AG20443 (cell line): Measurements from ENCODE around the gene PRG3.
"Not testable (repeated sequence)": the region's sequence is repeated elsewhere in the genome, so short reads cannot be mapped to it uniquely, and the experiment has no call there.

Experiments used
- DNase-seq: peaks from one replicate; pipeline ENCODE4 v3.0.0; 2012; ENCODE audit warnings: low spot score, mixed read lengths

PRG3 gene

GRCh38 chr11:57387289-57388030 is 6.5 kb upstream of the PRG3 start:
- no peak for DNase-seq

- DNase-seq, result no peak
These were observed 5.4 kb upstream of the PRG3 start for GRCh38 chr11:57386178-57386940.

GRCh38 chr11:57379732-57380131 is 1.2 kb downstream of the PRG3 start:
- DNase-seq, result peak; percentile 45

GRCh38 chr11:57378186-57378585 is 2.8 kb downstream of the PRG3 start:
- no peak for DNase-seq

GRCh38 chr11:57377107-57377506 is 3.8 kb downstream of the PRG3 start:
- no peak for DNase-seq

GRCh38 chr11:57376095-57377090 is 4.6 kb downstream of the PRG3 start:
- DNase-seq, result no peak

GRCh38 chr11:57375490-57375889 is 5.5 kb downstream of the PRG3 start:
- no peak for DNase-seq

- no peak for DNase-seq
These were observed 6.0 kb downstream of the PRG3 start for GRCh38 chr11:57374966-57375365.

- DNase-seq, result no peak
These were observed 7.8 kb downstream of the PRG3 start for GRCh38 chr11:57373146-57373545.

GRCh38 chr11:57370941-57371340 is 10.0 kb downstream of the PRG3 start:
- DNase-seq, result no peak

GRCh38 chr11:57370251-57370650 is 10.7 kb downstream of the PRG3 start:
- DNase-seq, result peak; percentile 54

GRCh38 chr11:57368845-57369232 is 12.1 kb downstream of the PRG3 start:
- no peak for DNase-seq

- DNase-seq, result no peak
These were observed 12.7 kb downstream of the PRG3 start for GRCh38 chr11:57368106-57368844.

- no peak for DNase-seq
These were observed 15.9 kb downstream of the PRG3 start for GRCh38 chr11:57364851-57365660.

GRCh38 chr11:57363131-57364080 is 17.5 kb downstream of the PRG3 start:
- no peak for DNase-seq

GRCh38 chr11:57361926-57362325 is 19.0 kb downstream of the PRG3 start:
- no peak for DNase-seq

- not testable (repeated sequence) for DNase-seq
These were observed 19.5 kb downstream of the PRG3 start for GRCh38 chr11:57361420-57361819.

GRCh38 chr11:57360991-57361390 is 20.0 kb downstream of the PRG3 start:
- DNase-seq, result no peak

GRCh38 chr11:57359896-57360690 is 20.9 kb downstream of the PRG3 start:
- no peak for DNase-seq
